Nephron progenitor cell (in vitro differentiated cells): ENCODE results near the gene RNF220.

Source experiments
- DNase-seq: peaks from one replicate; pipeline ENCODE4 v3.0.0; 2021
- H3K27ac Mint-ChIP-seq: 2 replicates; pipeline ENCODE4 v1.8.0; 2021; ENCODE audit warnings: mild to moderate bottlenecking, moderate library complexity, mixed read lengths
- H3K27me3 Mint-ChIP-seq: 2 replicates; pipeline ENCODE4 v1.8.0; 2021; ENCODE audit warnings: mild to moderate bottlenecking, low read depth, mixed read lengths; ENCODE audit not compliant: poor library complexity
- H3K36me3 Mint-ChIP-seq: 2 replicates; pipeline ENCODE4 v1.8.0; 2021; ENCODE audit warnings: low read depth, mixed read lengths
- H3K4me1 Mint-ChIP-seq: 2 replicates; pipeline ENCODE4 v1.8.0; 2021; ENCODE audit warnings: mixed read lengths
- H3K4me3 Mint-ChIP-seq: 2 replicates; pipeline ENCODE4 v1.8.0; 2021; ENCODE audit warnings: mild to moderate bottlenecking, moderate library complexity, mixed read lengths
- H3K9me3 Mint-ChIP-seq: 2 replicates; pipeline ENCODE4 v1.8.0; 2021; ENCODE audit warnings: mild to moderate bottlenecking, moderate library complexity, mixed read lengths
- TF ChIP-seq, protein P1 (sequence below): fragments of 200-600 bp; sonication (generic); IDR thresholded peaks from 2 replicates; pipeline ENCODE4 v1.5.0; 2021; ENCODE audit warnings: antibody characterized with exemption

RNF220 gene

DNA sequence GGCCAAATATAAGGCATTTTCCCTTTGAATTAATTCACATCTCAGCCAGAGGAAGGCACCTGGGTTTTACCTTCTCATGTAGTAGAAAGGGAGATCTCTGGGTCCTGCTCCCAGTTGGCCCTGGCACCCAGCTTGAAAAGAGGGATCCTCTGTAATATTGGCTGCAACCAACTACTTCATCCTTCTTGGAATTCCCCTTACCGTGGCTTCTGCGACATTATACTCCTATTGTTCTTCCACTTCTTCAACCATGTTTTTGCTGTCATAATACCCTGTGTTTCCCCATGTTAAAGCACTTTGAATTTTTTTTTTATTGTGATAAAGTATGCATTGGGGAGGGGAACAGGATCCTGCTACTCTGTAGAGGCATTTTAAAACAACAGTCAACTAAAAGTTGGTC, 26.8 kb downstream of the RNF220 start:
- Mint-ChIP-seq H3K27ac (no peak overlapping the region), H3K36me3 (peaks cover 7% of the 10 kb centered on the region), H3K9me3 (peaks cover 5% of the 10 kb centered on the region), H3K4me3 (no peak overlapping the region), H3K27me3 (peaks cover 20% of the 10 kb centered on the region), H3K4me1 (peaks cover 50% of the 10 kb centered on the region)
- TF ChIP-seq, protein P1, sequence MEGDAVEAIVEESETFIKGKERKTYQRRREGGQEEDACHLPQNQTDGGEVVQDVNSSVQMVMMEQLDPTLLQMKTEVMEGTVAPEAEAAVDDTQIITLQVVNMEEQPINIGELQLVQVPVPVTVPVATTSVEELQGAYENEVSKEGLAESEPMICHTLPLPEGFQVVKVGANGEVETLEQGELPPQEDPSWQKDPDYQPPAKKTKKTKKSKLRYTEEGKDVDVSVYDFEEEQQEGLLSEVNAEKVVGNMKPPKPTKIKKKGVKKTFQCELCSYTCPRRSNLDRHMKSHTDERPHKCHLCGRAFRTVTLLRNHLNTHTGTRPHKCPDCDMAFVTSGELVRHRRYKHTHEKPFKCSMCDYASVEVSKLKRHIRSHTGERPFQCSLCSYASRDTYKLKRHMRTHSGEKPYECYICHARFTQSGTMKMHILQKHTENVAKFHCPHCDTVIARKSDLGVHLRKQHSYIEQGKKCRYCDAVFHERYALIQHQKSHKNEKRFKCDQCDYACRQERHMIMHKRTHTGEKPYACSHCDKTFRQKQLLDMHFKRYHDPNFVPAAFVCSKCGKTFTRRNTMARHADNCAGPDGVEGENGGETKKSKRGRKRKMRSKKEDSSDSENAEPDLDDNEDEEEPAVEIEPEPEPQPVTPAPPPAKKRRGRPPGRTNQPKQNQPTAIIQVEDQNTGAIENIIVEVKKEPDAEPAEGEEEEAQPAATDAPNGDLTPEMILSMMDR = no peak
- DNase-seq = no peak

DNA sequence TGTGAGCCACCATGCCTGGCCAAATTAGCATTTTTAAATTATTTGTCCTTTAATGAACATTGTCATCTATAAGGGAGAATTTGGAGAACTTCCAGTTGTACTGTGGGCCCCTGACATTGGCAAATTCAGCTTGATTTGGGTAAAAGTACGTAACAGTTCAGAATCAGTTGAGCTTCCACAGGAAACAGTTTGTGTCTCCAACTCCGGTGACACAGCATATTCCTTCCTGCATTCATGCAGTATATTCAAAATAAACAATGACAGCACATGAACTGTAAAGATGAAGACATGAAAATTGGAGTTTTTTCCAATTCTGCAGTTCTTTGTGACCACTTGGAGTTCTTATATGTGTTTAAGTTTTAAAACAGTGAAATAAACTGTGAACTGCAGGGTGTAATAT, 28.2 kb downstream of the RNF220 start:
- Mint-ChIP-seq H3K9me3 (peaks cover 5% of the 10 kb centered on the region), H3K4me3 (no peak overlapping the region), H3K4me1 (peaks cover 57% of the 10 kb centered on the region), H3K36me3 (peaks cover 6% of the 10 kb centered on the region), H3K27ac (no peak overlapping the region), H3K27me3 (peaks cover 14% of the 10 kb centered on the region)
- TF ChIP-seq, protein P1 = no peak
- no peak for DNase-seq

DNA sequence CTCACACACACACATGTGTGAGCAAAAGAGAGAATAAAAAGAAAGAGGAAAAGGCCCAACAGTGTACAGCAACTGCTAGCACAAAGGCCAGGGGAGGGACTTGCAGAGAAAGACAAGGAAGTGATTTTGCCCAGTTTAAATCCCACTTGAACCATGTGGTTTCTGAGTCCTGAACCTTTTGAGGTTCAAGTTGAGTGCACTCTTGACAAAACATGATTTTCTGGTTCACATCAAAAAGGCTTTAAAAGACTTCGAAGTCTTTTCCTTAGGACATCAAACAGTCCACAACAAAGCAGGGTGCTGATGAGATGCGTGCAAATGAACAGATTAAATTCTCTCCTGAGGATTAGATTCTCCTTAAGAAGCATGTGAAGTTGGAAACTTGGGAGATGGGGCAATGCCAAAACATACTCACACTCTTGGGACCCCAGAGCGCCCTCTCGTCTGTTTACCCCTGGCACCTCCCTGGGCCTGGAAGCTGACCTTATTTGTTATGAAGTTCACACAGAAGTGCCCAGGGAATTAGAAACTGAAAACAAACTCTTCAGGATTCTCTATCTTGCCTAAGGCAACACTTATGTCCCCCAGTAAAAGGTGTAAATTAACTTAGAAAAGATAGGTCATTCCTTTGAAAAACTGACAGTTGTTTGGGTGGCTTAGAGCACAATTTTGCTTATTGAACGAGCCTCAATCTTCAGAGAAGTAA, 31.5 kb downstream of the RNF220 start:
- DNase-seq = no peak
- Mint-ChIP-seq H3K4me1 (peaks cover 42% of the 10 kb centered on the region), H3K4me3 (peak overlapping the region; percentile 16), H3K9me3 (peaks cover 5% of the 10 kb centered on the region), H3K27ac (peak overlapping the region; percentile 77), H3K27me3 (peaks cover 14% of the 10 kb centered on the region), H3K36me3 (peaks cover 11% of the 10 kb centered on the region)
- TF ChIP-seq, protein P1 = no peak

DNA sequence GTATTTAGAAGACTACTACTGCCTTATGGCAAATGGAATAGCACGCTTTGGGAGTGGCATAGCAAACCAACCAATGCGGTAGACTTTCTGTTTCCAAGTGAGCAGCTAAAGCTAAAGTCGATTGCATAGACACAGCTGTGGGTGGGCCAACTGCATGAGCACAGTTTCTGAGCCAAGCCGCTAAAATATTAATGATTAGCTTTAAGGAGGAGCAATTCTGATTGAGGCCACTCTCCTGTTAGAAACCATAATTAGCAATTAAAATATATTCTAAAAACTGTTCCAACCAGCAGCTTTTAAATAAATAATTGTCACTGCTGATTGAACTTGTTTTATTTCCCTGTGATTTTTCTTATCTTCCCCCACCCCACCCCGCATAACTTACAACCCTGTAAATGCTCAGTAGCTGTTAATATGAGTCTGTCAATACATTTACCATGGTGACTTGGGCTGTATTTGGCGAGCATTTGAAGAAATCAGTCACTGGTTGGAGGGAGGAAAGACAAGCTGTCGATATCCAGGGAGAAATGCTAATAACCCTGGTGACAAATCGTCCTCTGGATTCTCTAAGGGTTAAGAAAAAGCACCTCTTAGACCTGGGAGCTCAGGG, 32.2 kb downstream of the RNF220 start:
- Mint-ChIP-seq H3K27ac (peak overlapping the region; percentile 77), H3K4me1 (peaks cover 39% of the 10 kb centered on the region), H3K27me3 (peaks cover 14% of the 10 kb centered on the region), H3K36me3 (peaks cover 11% of the 10 kb centered on the region), H3K4me3 (no peak overlapping the region), H3K9me3 (peaks cover 5% of the 10 kb centered on the region)
- no peak for DNase-seq
- TF ChIP-seq, protein P1 = no peak

DNA sequence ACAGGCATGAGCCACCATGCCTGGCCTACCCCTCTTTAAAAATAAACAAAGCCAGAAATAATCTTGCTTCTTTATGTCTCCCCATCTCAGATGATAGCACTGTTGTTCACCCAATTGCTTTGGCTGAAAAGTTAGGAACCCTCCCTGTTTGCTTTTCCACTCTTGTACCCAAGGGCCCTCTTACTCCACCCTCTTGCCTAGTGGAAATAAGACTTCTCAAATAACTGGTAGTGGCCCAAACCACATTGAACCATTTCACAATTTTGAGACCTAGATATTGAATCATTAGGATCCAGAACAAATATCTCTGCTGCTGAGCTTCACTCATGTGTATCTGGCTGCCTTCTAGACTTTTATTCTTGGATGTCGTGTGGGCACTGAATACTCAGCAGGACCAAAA, 37.7 kb downstream of the RNF220 start:
- Mint-ChIP-seq H3K27me3 (no peaks in the 10 kb centered on the region), H3K9me3 (no peaks in the 10 kb centered on the region), H3K27ac (no peak overlapping the region), H3K4me3 (no peak overlapping the region), H3K4me1 (peaks cover 8% of the 10 kb centered on the region), H3K36me3 (peaks cover 32% of the 10 kb centered on the region)
- no peak for DNase-seq
- TF ChIP-seq, protein P1 = no peak
